HepG2 (cell line): Measurements from ENCODE around the gene SP5. TPM values are rescaled to one million over a fixed set of nuclear protein-coding genes. Genes with fewer than 3 reads are reported as not detected.
A peak's percentile ranks its signal among the peaks of the same experiment; 100 is the strongest.

ENCODE experiments used
- ATF3 ChIP-seq: sonication (generic); formaldehyde crosslinking; IDR thresholded peaks from 2 replicates; pipeline ENCODE4 v1.4.0; 2020; ENCODE audit warnings: missing genetic modification reagents
- CAMTA2 ChIP-seq: sonication (generic); formaldehyde crosslinking; IDR thresholded peaks from 2 replicates; pipeline ENCODE4 v1.4.0; 2020; ENCODE audit warnings: mild to moderate bottlenecking, missing genetic modification reagents, borderline replicate concordance
- GLI4 ChIP-seq: sonication (generic); formaldehyde crosslinking; IDR thresholded peaks from 2 replicates; pipeline ENCODE4 v1.5.1; 2020; ENCODE audit warnings: missing genetic modification reagents, mild to moderate bottlenecking, moderate library complexity, borderline replicate concordance
- HBP1 ChIP-seq: IDR thresholded peaks from 2 replicates; pipeline ENCODE4 v1.6.1; 2016; ENCODE audit warnings: low read depth, control low read depth
- IRX3 ChIP-seq: sonication (generic); formaldehyde crosslinking; IDR thresholded peaks from 2 replicates; pipeline ENCODE4 v1.8.1; 2023; ENCODE audit warnings: mild to moderate bottlenecking, low read depth, missing genetic modification reagents, borderline replicate concordance
- MAFF ChIP-seq: IDR thresholded peaks from 2 replicates; pipeline ENCODE4 v1.6.1; 2011; ENCODE audit warnings: low read depth, low read length, improper control_type of control experiment
- MAFG ChIP-seq: sonication (generic); formaldehyde crosslinking; IDR thresholded peaks from 2 replicates; pipeline ENCODE4 v1.5.1; 2020; ENCODE audit warnings: mild to moderate bottlenecking, missing genetic modification reagents
- MIER3 ChIP-seq: IDR thresholded peaks from 2 replicates; pipeline ENCODE4 v1.6.1; 2016; ENCODE audit warnings: missing compliant biosample characterization, borderline replicate concordance
- MTA3 ChIP-seq: sonication (generic); formaldehyde crosslinking; IDR thresholded peaks from 2 replicates; pipeline ENCODE4 v1.4.0; 2020; ENCODE audit warnings: missing genetic modification reagents
- NFKBIZ ChIP-seq: IDR thresholded peaks from 2 replicates; pipeline ENCODE4 v1.6.1; 2018; ENCODE audit warnings: missing genetic modification reagents, missing compliant biosample characterization
- RBAK ChIP-seq: sonication (generic); formaldehyde crosslinking; IDR thresholded peaks from 2 replicates; pipeline ENCODE4 v1.5.1; 2020; ENCODE audit warnings: mild to moderate bottlenecking, missing genetic modification reagents
- RFXANK ChIP-seq: IDR thresholded peaks from 2 replicates; pipeline ENCODE4 v1.6.1; 2016
- SNAPC5 ChIP-seq: sonication (generic); formaldehyde crosslinking; IDR thresholded peaks from 2 replicates; pipeline ENCODE4 v1.8.1; 2023; ENCODE audit warnings: mild to moderate bottlenecking, missing genetic modification reagents, borderline replicate concordance
- SRY ChIP-seq: sonication (generic); formaldehyde crosslinking; IDR thresholded peaks from 2 replicates; pipeline ENCODE4 v1.8.0; 2022; ENCODE audit warnings: mild to moderate bottlenecking, missing genetic modification reagents
- SUZ12 ChIP-seq: fragments of 150-350 bp; IDR thresholded peaks from 2 replicates; pipeline ENCODE4 v1.6.1; 2014; ENCODE audit warnings: low read depth, low read length
- TCF7 ChIP-seq: sonication (generic); IDR thresholded peaks from 2 replicates; pipeline ENCODE4 v1.6.1; 2016; ENCODE audit warnings: antibody characterized with exemption, low read depth
- ZBTB46 ChIP-seq: sonication (generic); formaldehyde crosslinking; IDR thresholded peaks from 2 replicates; pipeline ENCODE4 v1.4.0; 2020; ENCODE audit warnings: mild to moderate bottlenecking, missing genetic modification reagents, borderline replicate concordance
- ZNF253 ChIP-seq: sonication (generic); formaldehyde crosslinking; IDR thresholded peaks from 2 replicates; pipeline ENCODE4 v1.8.0; 2022; ENCODE audit warnings: mild to moderate bottlenecking, missing genetic modification reagents, borderline replicate concordance
- ZNF746 ChIP-seq: sonication (generic); formaldehyde crosslinking; IDR thresholded peaks from 2 replicates; pipeline ENCODE4 v1.8.0; 2022; ENCODE audit warnings: mild to moderate bottlenecking, missing genetic modification reagents
- ZNF766 ChIP-seq: sonication (generic); formaldehyde crosslinking; IDR thresholded peaks from 2 replicates; pipeline ENCODE4 v1.5.0; 2020; ENCODE audit warnings: missing genetic modification reagents, borderline replicate concordance
- ZNF781 ChIP-seq: sonication (generic); formaldehyde crosslinking; IDR thresholded peaks from 2 replicates; pipeline ENCODE4 v1.5.1; 2020; ENCODE audit warnings: borderline replicate concordance, mild to moderate bottlenecking, missing genetic modification reagents; ENCODE audit errors: not compliant biosample characterization
- ZXDC ChIP-seq: sonication (generic); formaldehyde crosslinking; IDR thresholded peaks from 2 replicates; pipeline ENCODE4 v1.5.0; 2020; ENCODE audit warnings: mild to moderate bottlenecking, missing genetic modification reagents
- polyA plus RNA-seq, 8 experiments: library from polyadenylated mRNA; depleted of rRNA in 3 of 8; stranded (reverse) in 7 of 8; unstranded in 1 of 8; fragments of >200 nt; fragmentation: Illumina TruSeq in 4 of 8; extraction: Trizol in 4 of 8; gene quantifications; 2 replicates each; pipeline versions ENCODE4 v1.2.1 to v1.2.3, GENCODE V29; 2011 to 2016; ENCODE audit warnings: low read depth in 4 of 8, missing spikeins in 1 of 8, mixed read lengths in 1 of 8; ENCODE audit not compliant: insufficient read depth in 1 of 8
- total RNA-seq, 5 experiments: library from RNA; depleted of rRNA; stranded (reverse); fragments of >200 nt; fragmentation: Illumina TruSeq; extraction: Trizol; gene quantifications; 2 replicates each; pipeline ENCODE4 v1.2.3, GENCODE V29; 2016; ENCODE audit warnings: low read depth in 1 of 5

Gene SP5
- total and polyA plus RNA-seq, 2 of the 13 experiments (the other 11 are each of a cell fraction or from before 2014, with no cell fraction given), result 50.8 to 119 TPM

GRCh38 chr2:170715062-170715931 lies at the start of gene SP5 (continued):
- peak; percentile 88 for TF ChIP-seq ZXDC (CRISPR knock-in tag)
- TF ChIP-seq CAMTA2 (CRISPR knock-in tag), result no peak
- peak; percentile 76; the same call in 1 of the 2 replicates for TF ChIP-seq ZBTB46
- peak; percentile 53; the same call in 1 of the 2 replicates for TF ChIP-seq RFXANK (CRISPR knock-in tag)
- peak; percentile 67 for TF ChIP-seq IRX3 (CRISPR knock-in tag)
- TF ChIP-seq ZNF746, result peak; percentile 58
- no peak; the same call in 1 of the 2 replicates for TF ChIP-seq SNAPC5 (CRISPR knock-in tag)
- peak; percentile 4 for TF ChIP-seq ZNF781 (CRISPR knock-in tag)
- TF ChIP-seq HBP1 (CRISPR knock-in tag), result peak; percentile 84
- no peak; the same call in 1 of the 2 replicates for TF ChIP-seq GLI4
- peak; percentile 96 for TF ChIP-seq ZNF253 (CRISPR knock-in tag)
- TF ChIP-seq TCF7, result peak; percentile 99
- TF ChIP-seq MTA3, result no peak
- TF ChIP-seq MAFF, result no peak
- TF ChIP-seq RBAK (CRISPR knock-in tag), result no peak
- TF ChIP-seq SUZ12, result no peak
- TF ChIP-seq NFKBIZ, result peak; percentile 37; the same call in 1 of the 2 replicates
- peak; percentile 90 for TF ChIP-seq ZNF766 (CRISPR knock-in tag)
- peak; percentile 53; the same call in 1 of the 2 replicates for TF ChIP-seq ATF3
- TF ChIP-seq SRY (CRISPR knock-in tag), result 0 out of 2 replicates have a peak, but pooled peaks have one; percentile 89
- TF ChIP-seq MAFG, result no peak; the same call in 1 of the 2 replicates
- TF ChIP-seq MIER3 (CRISPR knock-in tag), result no peak; the same call in 1 of the 2 replicates
